K562 (cell line): ENCODE measurements around the gene IDUA. TPM values are rescaled to one million over a fixed set of nuclear protein-coding genes. Genes with fewer than 3 reads are reported as not detected.

Source experiments
- BACH1 ChIP-seq: fragments of 200-800 bp; sonication (Bioruptor generic); IDR thresholded peaks from 2 replicates; pipeline ENCODE4 v1.6.1; 2016; ENCODE audit warnings: missing genetic modification characterization, missing compliant biosample characterization
- CBFA2T2 ChIP-seq: fragments of 450-650 bp; conservative IDR thresholded peaks from 2 replicates; pipeline ENCODE4 v1.6.1; 2017; ENCODE audit warnings: mild to moderate bottlenecking
- HCFC1 ChIP-seq: IDR thresholded peaks from 2 replicates; pipeline ENCODE4 v1.6.1; 2012; ENCODE audit warnings: low read depth, low read length, improper control_type of control experiment
- NFIC ChIP-seq: fragments of 450-650 bp; IDR thresholded peaks from 2 replicates; pipeline ENCODE4 v1.6.1; 2017; ENCODE audit warnings: mild to moderate bottlenecking, inconsistent platforms
- NUFIP1 ChIP-seq: fragments of 450-650 bp; IDR thresholded peaks from 2 replicates; pipeline ENCODE4 v1.6.1; 2018; ENCODE audit not compliant: partially characterized antibody
- RAD51 ChIP-seq: fragments of 450-650 bp; IDR thresholded peaks from 2 replicates; pipeline ENCODE4 v1.7.1; 2016; ENCODE audit warnings: low read depth, mild to moderate bottlenecking, borderline replicate concordance
- SMARCC2 ChIP-seq: fragments of 450-650 bp; IDR thresholded peaks from 2 replicates; pipeline ENCODE4 v1.6.1; 2017; ENCODE audit warnings: antibody characterized with exemption, moderate library complexity, mild to moderate bottlenecking, low read depth
- ZFP1 ChIP-seq: fragments of 450-650 bp; formaldehyde crosslinking; IDR thresholded peaks from 2 replicates; pipeline ENCODE4 v1.4.0; 2020; ENCODE audit warnings: mild to moderate bottlenecking, mixed read lengths
- ZNF583 ChIP-seq: fragments of 250-450 bp; sonication (Bioruptor Pico); IDR thresholded peaks from 2 replicates; pipeline ENCODE4 v1.4.0; 2020
- ZNF75A ChIP-seq: fragments of 450-650 bp; formaldehyde crosslinking; IDR thresholded peaks from 2 replicates; pipeline ENCODE4 v1.4.0; 2020; ENCODE audit warnings: mild to moderate bottlenecking
- polyA plus RNA-seq, 8 experiments: library from polyadenylated mRNA; depleted of rRNA in 4 of 8; stranded (reverse) in 5 of 8; unstranded in 3 of 8; fragments of >200 nt; fragmentation: Nextera tagmentation in 2 of 8; fragmentation: Illumina TruSeq in 1 of 8; extraction: Ambion mirVana in 2 of 8; extraction: Trizol in 1 of 8; gene quantifications; 2 replicates each; pipeline versions ENCODE4 v1.2.1 to v1.2.3, GENCODE V29; 2011 to 2014; ENCODE audit warnings: inconsistent platforms in 1 of 8, missing spikeins in 1 of 8
- total RNA-seq, 7 experiments: library from RNA; depleted of rRNA in 6 of 7; stranded (reverse); fragments of >200 nt in 6 of 7; fragmentation: Illumina TruSeq in 2 of 7; extraction: Trizol in 2 of 7; gene quantifications; 2 replicates each; pipeline versions ENCODE4 v1.2.1 to v1.2.3, GENCODE V29; 2011 to 2021; ENCODE audit warnings: low replicate concordance in 1 of 7
- TF ChIP-seq, protein P1 (sequence below): sonication (generic); formaldehyde crosslinking; IDR thresholded peaks from 2 replicates; pipeline ENCODE4 v1.8.0; 2023; ENCODE audit warnings: missing genetic modification reagents, mild to moderate bottlenecking, borderline replicate concordance
- TF ChIP-seq, protein P2 (sequence below): sonication (generic); formaldehyde crosslinking; IDR thresholded peaks from 2 replicates; pipeline ENCODE4 v1.8.1; 2023; ENCODE audit warnings: missing genetic modification reagents, mild to moderate bottlenecking, borderline replicate concordance
- TF ChIP-seq, protein P3 (sequence below): fragments of 250-450 bp; sonication (Bioruptor Pico); IDR thresholded peaks from 2 replicates; pipeline ENCODE4 v1.8.0; 2022; ENCODE audit warnings: moderate library complexity, mild to moderate bottlenecking, inconsistent platforms
- TF ChIP-seq, protein P4 (sequence below): fragments of 450-650 bp; formaldehyde crosslinking; IDR thresholded peaks from 2 replicates; pipeline ENCODE4 v1.4.0; 2022; ENCODE audit warnings: missing genetic modification characterization

The IDUA gene
- total and polyA plus RNA-seq, 9 of the 15 experiments (the other 6 are each of a cell fraction or from before 2014, with no cell fraction given) = 0.04 to 16.1 (median 1.2) TPM

DNA sequence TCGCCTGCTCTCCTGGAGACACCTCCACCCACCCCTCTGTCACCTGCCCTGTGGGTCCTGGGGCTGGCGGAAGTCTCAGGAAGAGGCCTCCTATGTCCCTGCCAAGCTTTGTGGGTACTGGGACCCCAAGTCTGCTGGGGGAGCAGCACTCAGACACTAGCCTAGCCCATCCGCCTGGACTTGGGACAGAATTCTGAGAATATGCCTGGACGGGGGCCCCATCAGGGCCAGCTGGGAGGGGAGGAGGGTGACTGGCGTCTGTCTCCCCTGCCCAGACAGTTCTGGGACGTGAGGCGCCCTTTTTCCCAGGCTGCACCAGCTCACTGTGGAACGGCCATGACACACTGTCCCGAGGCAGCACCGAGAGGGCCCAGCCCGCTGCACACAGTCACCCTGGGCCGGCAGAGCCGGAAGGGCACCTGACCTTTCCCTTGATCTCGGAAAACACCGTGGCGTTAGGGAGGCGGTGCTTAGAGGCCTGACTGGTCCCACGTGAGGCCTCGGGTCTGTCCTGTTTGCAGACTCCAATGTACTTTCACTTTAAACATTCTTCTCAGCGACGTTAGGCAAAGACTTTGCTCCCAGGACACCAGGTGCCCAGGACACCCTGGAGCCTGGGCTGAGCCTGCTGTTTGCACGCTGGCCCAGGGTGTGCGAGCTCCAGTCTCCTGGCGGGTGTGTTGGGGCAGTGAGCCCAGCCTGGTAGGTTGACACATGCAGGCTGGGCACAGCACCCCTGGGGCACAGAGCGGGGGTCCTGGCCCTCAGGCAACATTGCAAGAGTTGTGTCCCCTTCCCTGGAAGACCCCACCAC is 5.7 kb downstream of the IDUA start (continued):
- TF ChIP-seq, protein P1, sequence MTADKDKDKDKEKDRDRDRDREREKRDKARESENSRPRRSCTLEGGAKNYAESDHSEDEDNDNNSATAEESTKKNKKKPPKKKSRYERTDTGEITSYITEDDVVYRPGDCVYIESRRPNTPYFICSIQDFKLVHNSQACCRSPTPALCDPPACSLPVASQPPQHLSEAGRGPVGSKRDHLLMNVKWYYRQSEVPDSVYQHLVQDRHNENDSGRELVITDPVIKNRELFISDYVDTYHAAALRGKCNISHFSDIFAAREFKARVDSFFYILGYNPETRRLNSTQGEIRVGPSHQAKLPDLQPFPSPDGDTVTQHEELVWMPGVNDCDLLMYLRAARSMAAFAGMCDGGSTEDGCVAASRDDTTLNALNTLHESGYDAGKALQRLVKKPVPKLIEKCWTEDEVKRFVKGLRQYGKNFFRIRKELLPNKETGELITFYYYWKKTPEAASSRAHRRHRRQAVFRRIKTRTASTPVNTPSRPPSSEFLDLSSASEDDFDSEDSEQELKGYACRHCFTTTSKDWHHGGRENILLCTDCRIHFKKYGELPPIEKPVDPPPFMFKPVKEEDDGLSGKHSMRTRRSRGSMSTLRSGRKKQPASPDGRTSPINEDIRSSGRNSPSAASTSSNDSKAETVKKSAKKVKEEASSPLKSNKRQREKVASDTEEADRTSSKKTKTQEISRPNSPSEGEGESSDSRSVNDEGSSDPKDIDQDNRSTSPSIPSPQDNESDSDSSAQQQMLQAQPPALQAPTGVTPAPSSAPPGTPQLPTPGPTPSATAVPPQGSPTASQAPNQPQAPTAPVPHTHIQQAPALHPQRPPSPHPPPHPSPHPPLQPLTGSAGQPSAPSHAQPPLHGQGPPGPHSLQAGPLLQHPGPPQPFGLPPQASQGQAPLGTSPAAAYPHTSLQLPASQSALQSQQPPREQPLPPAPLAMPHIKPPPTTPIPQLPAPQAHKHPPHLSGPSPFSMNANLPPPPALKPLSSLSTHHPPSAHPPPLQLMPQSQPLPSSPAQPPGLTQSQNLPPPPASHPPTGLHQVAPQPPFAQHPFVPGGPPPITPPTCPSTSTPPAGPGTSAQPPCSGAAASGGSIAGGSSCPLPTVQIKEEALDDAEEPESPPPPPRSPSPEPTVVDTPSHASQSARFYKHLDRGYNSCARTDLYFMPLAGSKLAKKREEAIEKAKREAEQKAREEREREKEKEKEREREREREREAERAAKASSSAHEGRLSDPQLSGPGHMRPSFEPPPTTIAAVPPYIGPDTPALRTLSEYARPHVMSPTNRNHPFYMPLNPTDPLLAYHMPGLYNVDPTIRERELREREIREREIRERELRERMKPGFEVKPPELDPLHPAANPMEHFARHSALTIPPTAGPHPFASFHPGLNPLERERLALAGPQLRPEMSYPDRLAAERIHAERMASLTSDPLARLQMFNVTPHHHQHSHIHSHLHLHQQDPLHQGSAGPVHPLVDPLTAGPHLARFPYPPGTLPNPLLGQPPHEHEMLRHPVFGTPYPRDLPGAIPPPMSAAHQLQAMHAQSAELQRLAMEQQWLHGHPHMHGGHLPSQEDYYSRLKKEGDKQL = no peak
- TF ChIP-seq SMARCC2 (no peak), RAD51 (peak; percentile 92), CBFA2T2 (peak; percentile 49), NFIC (no peak), ZFP1 (CRISPR knock-in tag) (no peak), BACH1 (tag) (no peak), ZNF583 (CRISPR knock-in tag) (peak; percentile 39; the same call in 1 of the 2 replicates), NUFIP1 (no peak), ZNF75A (CRISPR knock-in tag) (no peak), HCFC1 (peak; percentile 32; the same call in 1 of the 2 replicates)
- TF ChIP-seq, protein P2, sequence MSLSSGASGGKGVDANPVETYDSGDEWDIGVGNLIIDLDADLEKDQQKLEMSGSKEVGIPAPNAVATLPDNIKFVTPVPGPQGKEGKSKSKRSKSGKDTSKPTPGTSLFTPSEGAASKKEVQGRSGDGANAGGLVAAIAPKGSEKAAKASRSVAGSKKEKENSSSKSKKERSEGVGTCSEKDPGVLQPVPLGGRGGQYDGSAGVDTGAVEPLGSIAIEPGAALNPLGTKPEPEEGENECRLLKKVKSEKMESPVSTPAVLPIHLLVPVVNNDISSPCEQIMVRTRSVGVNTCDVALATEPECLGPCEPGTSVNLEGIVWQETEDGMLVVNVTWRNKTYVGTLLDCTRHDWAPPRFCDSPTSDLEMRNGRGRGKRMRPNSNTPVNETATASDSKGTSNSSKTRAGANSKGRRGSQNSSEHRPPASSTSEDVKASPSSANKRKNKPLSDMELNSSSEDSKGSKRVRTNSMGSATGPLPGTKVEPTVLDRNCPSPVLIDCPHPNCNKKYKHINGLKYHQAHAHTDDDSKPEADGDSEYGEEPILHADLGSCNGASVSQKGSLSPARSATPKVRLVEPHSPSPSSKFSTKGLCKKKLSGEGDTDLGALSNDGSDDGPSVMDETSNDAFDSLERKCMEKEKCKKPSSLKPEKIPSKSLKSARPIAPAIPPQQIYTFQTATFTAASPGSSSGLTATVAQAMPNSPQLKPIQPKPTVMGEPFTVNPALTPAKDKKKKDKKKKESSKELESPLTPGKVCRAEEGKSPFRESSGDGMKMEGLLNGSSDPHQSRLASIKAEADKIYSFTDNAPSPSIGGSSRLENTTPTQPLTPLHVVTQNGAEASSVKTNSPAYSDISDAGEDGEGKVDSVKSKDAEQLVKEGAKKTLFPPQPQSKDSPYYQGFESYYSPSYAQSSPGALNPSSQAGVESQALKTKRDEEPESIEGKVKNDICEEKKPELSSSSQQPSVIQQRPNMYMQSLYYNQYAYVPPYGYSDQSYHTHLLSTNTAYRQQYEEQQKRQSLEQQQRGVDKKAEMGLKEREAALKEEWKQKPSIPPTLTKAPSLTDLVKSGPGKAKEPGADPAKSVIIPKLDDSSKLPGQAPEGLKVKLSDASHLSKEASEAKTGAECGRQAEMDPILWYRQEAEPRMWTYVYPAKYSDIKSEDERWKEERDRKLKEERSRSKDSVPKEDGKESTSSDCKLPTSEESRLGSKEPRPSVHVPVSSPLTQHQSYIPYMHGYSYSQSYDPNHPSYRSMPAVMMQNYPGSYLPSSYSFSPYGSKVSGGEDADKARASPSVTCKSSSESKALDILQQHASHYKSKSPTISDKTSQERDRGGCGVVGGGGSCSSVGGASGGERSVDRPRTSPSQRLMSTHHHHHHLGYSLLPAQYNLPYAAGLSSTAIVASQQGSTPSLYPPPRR = no peak
- TF ChIP-seq, protein P3, sequence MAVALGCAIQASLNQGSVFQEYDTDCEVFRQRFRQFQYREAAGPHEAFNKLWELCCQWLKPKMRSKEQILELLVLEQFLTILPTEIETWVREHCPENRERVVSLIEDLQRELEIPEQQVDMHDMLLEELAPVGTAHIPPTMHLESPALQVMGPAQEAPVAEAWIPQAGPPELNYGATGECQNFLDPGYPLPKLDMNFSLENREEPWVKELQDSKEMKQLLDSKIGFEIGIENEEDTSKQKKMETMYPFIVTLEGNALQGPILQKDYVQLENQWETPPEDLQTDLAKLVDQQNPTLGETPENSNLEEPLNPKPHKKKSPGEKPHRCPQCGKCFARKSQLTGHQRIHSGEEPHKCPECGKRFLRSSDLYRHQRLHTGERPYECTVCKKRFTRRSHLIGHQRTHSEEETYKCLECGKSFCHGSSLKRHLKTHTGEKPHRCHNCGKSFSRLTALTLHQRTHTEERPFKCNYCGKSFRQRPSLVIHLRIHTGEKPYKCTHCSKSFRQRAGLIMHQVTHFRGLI (CRISPR knock-in tag) = peak; percentile 76; the same call in 1 of the 2 replicates
- TF ChIP-seq, protein P4, sequence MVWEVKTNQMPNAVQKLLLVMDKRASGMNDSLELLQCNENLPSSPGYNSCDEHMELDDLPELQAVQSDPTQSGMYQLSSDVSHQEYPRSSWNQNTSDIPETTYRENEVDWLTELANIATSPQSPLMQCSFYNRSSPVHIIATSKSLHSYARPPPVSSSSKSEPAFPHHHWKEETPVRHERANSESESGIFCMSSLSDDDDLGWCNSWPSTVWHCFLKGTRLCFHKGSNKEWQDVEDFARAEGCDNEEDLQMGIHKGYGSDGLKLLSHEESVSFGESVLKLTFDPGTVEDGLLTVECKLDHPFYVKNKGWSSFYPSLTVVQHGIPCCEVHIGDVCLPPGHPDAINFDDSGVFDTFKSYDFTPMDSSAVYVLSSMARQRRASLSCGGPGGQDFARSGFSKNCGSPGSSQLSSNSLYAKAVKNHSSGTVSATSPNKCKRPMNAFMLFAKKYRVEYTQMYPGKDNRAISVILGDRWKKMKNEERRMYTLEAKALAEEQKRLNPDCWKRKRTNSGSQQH = no peak
